Spleen (tissue), 7 donors: ENCODE measurements around the gene SATB1.

Experiments used
- POLR2AphosphoS5 ChIP-seq, 3 donors: sonication (generic); formaldehyde crosslinking; IDR thresholded peaks; one replicate each; pipeline ENCODE4 v1.5.1; 2017; ENCODE audit warnings: antibody characterized with exemption in 3 of 3
- TF ChIP-seq, protein P1 (sequence below), 11 experiments: fragments of 200-600 bp in 7 of 11; fragments of 450-650 bp in 4 of 11; sonication (generic) in 4 of 11; IDR thresholded peaks in 8 of 11; conservative IDR thresholded peaks in 3 of 11; 1 replicate in 7 of 11; 2 replicates in 4 of 11; pipeline versions ENCODE4 v1.4.0 to v1.8.0; 2016 to 2021; ENCODE audit warnings: antibody characterized with exemption in 11 of 11, inconsistent platforms in 4 of 11, mild to moderate bottlenecking in 1 of 11
- donor health status: DM: no; HTN: no; CAD: no; lungs with moderate emphysema.
- donor health status: DM: no; HTN: no; CAD: no.
- donor health status: DM: no; HTN: no; CAD: no.

DNA sequence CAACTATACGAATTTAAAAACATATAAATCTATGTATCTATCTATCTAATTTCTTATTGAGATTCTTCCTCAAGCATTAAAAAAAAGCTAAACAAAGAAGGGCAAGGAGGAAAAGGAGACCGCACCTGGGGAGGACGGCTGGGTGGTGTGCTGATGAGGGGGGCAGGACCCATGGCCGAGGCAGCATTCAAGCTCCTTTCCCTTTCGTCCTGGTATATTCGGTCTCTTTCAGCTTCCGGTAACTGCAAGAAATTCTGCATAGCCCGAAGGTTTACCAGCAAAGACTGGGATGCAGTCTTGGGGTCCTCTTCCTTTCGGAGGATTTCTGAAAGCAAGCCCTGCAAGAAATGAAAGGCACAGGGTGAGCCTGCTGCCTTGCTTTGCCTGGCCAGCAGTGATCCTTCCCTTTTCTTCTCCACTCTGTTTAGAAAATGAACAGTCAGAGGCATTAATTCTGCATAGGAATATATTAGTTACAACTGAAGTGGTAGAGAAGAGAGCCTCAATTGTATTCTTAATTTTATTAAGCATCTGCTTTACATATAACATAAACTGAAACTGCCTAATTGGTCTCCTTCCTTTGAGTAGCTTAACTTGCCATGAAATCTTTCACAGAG is 38.8 kb downstream of the SATB1 start:
- TF ChIP-seq, protein P1, sequence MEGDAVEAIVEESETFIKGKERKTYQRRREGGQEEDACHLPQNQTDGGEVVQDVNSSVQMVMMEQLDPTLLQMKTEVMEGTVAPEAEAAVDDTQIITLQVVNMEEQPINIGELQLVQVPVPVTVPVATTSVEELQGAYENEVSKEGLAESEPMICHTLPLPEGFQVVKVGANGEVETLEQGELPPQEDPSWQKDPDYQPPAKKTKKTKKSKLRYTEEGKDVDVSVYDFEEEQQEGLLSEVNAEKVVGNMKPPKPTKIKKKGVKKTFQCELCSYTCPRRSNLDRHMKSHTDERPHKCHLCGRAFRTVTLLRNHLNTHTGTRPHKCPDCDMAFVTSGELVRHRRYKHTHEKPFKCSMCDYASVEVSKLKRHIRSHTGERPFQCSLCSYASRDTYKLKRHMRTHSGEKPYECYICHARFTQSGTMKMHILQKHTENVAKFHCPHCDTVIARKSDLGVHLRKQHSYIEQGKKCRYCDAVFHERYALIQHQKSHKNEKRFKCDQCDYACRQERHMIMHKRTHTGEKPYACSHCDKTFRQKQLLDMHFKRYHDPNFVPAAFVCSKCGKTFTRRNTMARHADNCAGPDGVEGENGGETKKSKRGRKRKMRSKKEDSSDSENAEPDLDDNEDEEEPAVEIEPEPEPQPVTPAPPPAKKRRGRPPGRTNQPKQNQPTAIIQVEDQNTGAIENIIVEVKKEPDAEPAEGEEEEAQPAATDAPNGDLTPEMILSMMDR (IDR thresholded peaks at IDR 0.05 in 8 of 11, conservative IDR thresholded peaks at IDR 0.05 in 3 of 11), result no peak
- no peak for TF ChIP-seq POLR2AphosphoS5 (IDR thresholded peaks at IDR 0.05)
